ENCODE measurements around the gene SMAD3.

The SMAD3 gene

GRCh38 chr15:67183443-67184169 lies 118.2 kb downstream of the SMAD3 start:
- no peak for TF ChIP-seq CTCF (IDR thresholded peaks at IDR 0.05; ENCODE audit: low read depth, low read length, missing control alignments)
- DNase-seq (ENCODE audit: low read depth) = no peak
- H3K4me3 ChIP-seq (ENCODE audit: low read depth, low read length) = no peak overlapping the region

- no peak overlapping the region for H3K4me3 ChIP-seq (ENCODE audit: low read depth, low read length)
- no peak for DNase-seq (ENCODE audit: low read depth)
- TF ChIP-seq CTCF (IDR thresholded peaks at IDR 0.05; ENCODE audit: low read depth, low read length, missing control alignments) = no peak
These were observed 119.0 kb downstream of the SMAD3 start for GRCh38 chr15:67184208-67184925.

- no peak overlapping the region for H3K4me3 ChIP-seq (ENCODE audit: low read depth, low read length)
- no peak for DNase-seq (ENCODE audit: low read depth)
- TF ChIP-seq CTCF (IDR thresholded peaks at IDR 0.05; ENCODE audit: low read depth, low read length, missing control alignments) = no peak
These were observed 119.6 kb downstream of the SMAD3 start for GRCh38 chr15:67185051-67185450.

GRCh38 chr15:67185621-67186225 lies 120.3 kb downstream of the SMAD3 start:
- DNase-seq (ENCODE audit: low read depth) = no peak
- H3K4me3 ChIP-seq (ENCODE audit: low read depth, low read length) = no peak overlapping the region
- TF ChIP-seq CTCF (IDR thresholded peaks at IDR 0.05; ENCODE audit: low read depth, low read length, missing control alignments) = no peak

- DNase-seq (ENCODE audit: low read depth) = no peak
- TF ChIP-seq CTCF (IDR thresholded peaks at IDR 0.05; ENCODE audit: low read depth, low read length, missing control alignments) = no peak
- no peak overlapping the region for H3K4me3 ChIP-seq (ENCODE audit: low read depth, low read length)
These were observed 120.8 kb downstream of the SMAD3 start for GRCh38 chr15:67186226-67186649.

- TF ChIP-seq CTCF (IDR thresholded peaks at IDR 0.05; ENCODE audit: low read depth, low read length, missing control alignments) = no peak
- H3K4me3 ChIP-seq (ENCODE audit: low read depth, low read length) = no peak overlapping the region
- DNase-seq (ENCODE audit: low read depth) = no peak
These were observed 121.3 kb downstream of the SMAD3 start for GRCh38 chr15:67186688-67187087.
